ENCODE measurements around the gene LMF1.

LMF1 gene

GRCh38 chr16:979147-979546, 8.4 kb upstream of the LMF1 start:
- no peak for TF ChIP-seq SIN3A (IDR thresholded peaks at IDR 0.05; ENCODE audit: borderline replicate concordance, insufficient read depth, low read length)
- no peak for TF ChIP-seq TAF1 (IDR thresholded peaks at IDR 0.05; ENCODE audit: borderline replicate concordance, insufficient read depth, low read length)
- no peak for TF ChIP-seq POLR2AphosphoS5 (IDR thresholded peaks at IDR 0.05; ENCODE audit: low read depth, low read length)
- no peak for TF ChIP-seq FOXP2 (optimal IDR thresholded peaks at IDR 0.05; ENCODE audit: borderline replicate concordance, extremely low read depth, extremely low read length, insufficient read depth)
- no peak for TF ChIP-seq REST (IDR thresholded peaks at IDR 0.05; ENCODE audit: insufficient read depth in 1 of 2, low read depth in 2 of 2, low read length in 2 of 2)

GRCh38 chr16:978403-978802, 7.6 kb upstream of the LMF1 start:
- TF ChIP-seq SIN3A (IDR thresholded peaks at IDR 0.05; ENCODE audit: borderline replicate concordance, insufficient read depth, low read length) (no peak), POLR2AphosphoS5 (IDR thresholded peaks at IDR 0.05; ENCODE audit: low read depth, low read length) (no peak), REST (IDR thresholded peaks at IDR 0.05; ENCODE audit: insufficient read depth in 1 of 2, low read depth in 2 of 2, low read length in 2 of 2) (no peak), FOXP2 (optimal IDR thresholded peaks at IDR 0.05; ENCODE audit: borderline replicate concordance, extremely low read depth, extremely low read length, insufficient read depth) (no peak), TAF1 (IDR thresholded peaks at IDR 0.05; ENCODE audit: borderline replicate concordance, insufficient read depth, low read length) (no peak)

GRCh38 chr16:977896-978295, 7.1 kb upstream of the LMF1 start:
- no peak for TF ChIP-seq POLR2AphosphoS5 (IDR thresholded peaks at IDR 0.05; ENCODE audit: low read depth, low read length)
- no peak for TF ChIP-seq REST (IDR thresholded peaks at IDR 0.05; ENCODE audit: insufficient read depth in 1 of 2, low read depth in 2 of 2, low read length in 2 of 2)
- TF ChIP-seq TAF1 (IDR thresholded peaks at IDR 0.05; ENCODE audit: borderline replicate concordance, insufficient read depth, low read length): no peak
- no peak for TF ChIP-seq FOXP2 (optimal IDR thresholded peaks at IDR 0.05; ENCODE audit: borderline replicate concordance, extremely low read depth, extremely low read length, insufficient read depth)
- no peak for TF ChIP-seq SIN3A (IDR thresholded peaks at IDR 0.05; ENCODE audit: borderline replicate concordance, insufficient read depth, low read length)

GRCh38 chr16:977081-977701, 6.4 kb upstream of the LMF1 start:
- no peak for TF ChIP-seq FOXP2 (optimal IDR thresholded peaks at IDR 0.05; ENCODE audit: borderline replicate concordance, extremely low read depth, extremely low read length, insufficient read depth)
- no peak for TF ChIP-seq TAF1 (IDR thresholded peaks at IDR 0.05; ENCODE audit: borderline replicate concordance, insufficient read depth, low read length)
- TF ChIP-seq REST (IDR thresholded peaks at IDR 0.05; ENCODE audit: insufficient read depth in 1 of 2, low read depth in 2 of 2, low read length in 2 of 2): no peak
- no peak for TF ChIP-seq POLR2AphosphoS5 (IDR thresholded peaks at IDR 0.05; ENCODE audit: low read depth, low read length)
- TF ChIP-seq SIN3A (IDR thresholded peaks at IDR 0.05; ENCODE audit: borderline replicate concordance, insufficient read depth, low read length): no peak

Measured in PFSK-1 (cell line).